Measurements from ENCODE around the gene DENND2A. TPM values are rescaled to one million over a fixed set of nuclear protein-coding genes. Genes with fewer than 3 reads are reported as not detected.
A peak's percentile ranks its signal among the peaks of the same experiment; 100 is the strongest.

Gene DENND2A
- total and polyA plus RNA-seq, 2 of the 4 experiments (the other 2 are of a cell fraction) = 7.5 to 10.3 TPM

- dilution Hi-C loops (cut with HindIII; ENCODE audit: low sequenced_read_pairs, unreplicated experiment) = no loop called here
- Histone ChIP-seq H4K8ac (ENCODE audit: low read depth in 2 of 2, low read length in 2 of 2) (peak overlapping the region; percentile 68 to 88), H3K4ac (ENCODE audit: low read depth, low read length) (peak overlapping the region; percentile 91), H3K9me1 (ENCODE audit: insufficient read depth, low read length) (peaks cover 23% of the 10 kb centered on the region; the same call in 1 of the 2 replicates), H3K79me1 (ENCODE audit: low read depth in 1 of 2, low read length in 2 of 2) (peaks cover 17 to 69% of the 10 kb centered on the region in 2 experiments), H2AK9ac (replicated peaks; ENCODE audit: low read depth, low read length, poor library complexity) (peak overlapping the region; percentile 81), H3K14ac (replicated peaks; ENCODE audit: low read depth, low read length) (peak overlapping the region; percentile 72), H2BK20ac (ENCODE audit: low read depth, low read length) (peak overlapping the region; percentile 89), H3K4me1 (ENCODE audit: control insufficient read depth, insufficient read depth, low read length) (peaks cover 19% of the 10 kb centered on the region), H3K56ac (ENCODE audit: extremely low read depth, insufficient read depth, low read length) (peak overlapping the region; percentile 83), H2BK5ac (ENCODE audit: low read depth, low read length, poor library complexity, severe bottlenecking) (peak overlapping the region; percentile 93), H3K18ac (ENCODE audit: low read depth, low read length) (peak overlapping the region; percentile 85), H2AK5ac (ENCODE audit: low read depth, low read length) (peak overlapping the region; percentile 95), H3K27me3 (ENCODE audit: control insufficient read depth, insufficient read depth, low read length) (no peaks in the 10 kb centered on the region), H4K91ac (ENCODE audit: insufficient read depth, low read depth, low read length) (peak overlapping the region; percentile 95), H2BK120ac (ENCODE audit: low read depth, low read length) (peak overlapping the region; percentile 95), H4K20me1 (ENCODE audit: insufficient read depth, low read length) (peaks cover 4% of the 10 kb centered on the region; the same call in 1 of the 2 replicates), H3K9me3 (ENCODE audit: control insufficient read depth, insufficient read depth, low read length) (no peaks in the 10 kb centered on the region), H2AFZ (replicated peaks; ENCODE audit: low read length, poor library complexity) (peak overlapping the region; percentile 72), H3K9ac (ENCODE audit: low read depth, low read length) (peak overlapping the region; percentile 14; the same call in 1 of the 2 replicates), H3K27ac (ENCODE audit: insufficient read depth, low read length) (peak overlapping the region; percentile 80), H3K23ac (ENCODE audit: low read depth, low read length) (peak overlapping the region; percentile 70; the same call in 1 of the 2 replicates), H4K5ac (ENCODE audit: low read depth, low read length) (peak overlapping the region; percentile 83), H2BK15ac (ENCODE audit: low read depth, low read length) (peak overlapping the region; percentile 78; the same call in 2 of the 3 replicates), H3K4me3 (ENCODE audit: insufficient read depth, low read depth, low read length) (no peak overlapping the region), H3K36me3 (ENCODE audit: control insufficient read depth, insufficient read depth, low read length) (peaks cover 15% of the 10 kb centered on the region), H3K4me2 (ENCODE audit: low read depth, low read length) (peak overlapping the region; percentile 0; the same call in 1 of the 2 replicates)
- intact Hi-C loops (cut with micrococcal nuclease) = loop anchor here (1.0 kb wide), 3 partner anchors 12 to 59 kb away; no protein-coding TSS in a partner anchor
- in situ Hi-C loops (cut with MboI; ENCODE audit: low sequenced_read_pairs) = no loop called here
- peak; percentile 100 for DNase-seq
- ChIA-PET POLR2A (ENCODE audit: unreplicated experiment) (interaction anchor here (1.0 to 1.5 kb wide), 2 partner anchors 15 to 21 kb away, joined by 3 to 15 read pairs; partner anchors contain the start of gene DENND2A), CTCF (no interaction called here)
- 33% methylated on average over 5 of the region's 17 CpGs; no CpG with 5 or more reads in 1 of the 2 experiments for WGBS, 2 experiments (ENCODE audit: extremely low coverage in 2 of 2, insufficient read length in 1 of 2)
- BruUV-seq (replicated peaks) = no TSS peak
- ATAC-seq (ENCODE audit: low read depth) = peak; percentile 90
- TF ChIP-seq SMC3 (IDR thresholded peaks at IDR 0.05; ENCODE audit: low read depth, low read length) (no peak), RFX5 (IDR thresholded peaks at IDR 0.05; ENCODE audit: low read depth, low read length) (no peak), CEBPB (IDR thresholded peaks at IDR 0.05; ENCODE audit: low read depth, low read length) (no peak), ELK1 (IDR thresholded peaks at IDR 0.05; ENCODE audit: borderline replicate concordance, low read depth, low read length) (no peak), RAD21 (IDR thresholded peaks at IDR 0.05; ENCODE audit: low read length) (no peak), FOS (IDR thresholded peaks at IDR 0.05; ENCODE audit: low read depth, low read length) (no peak; the same call in 1 of the 2 replicates), NFE2L2 (IDR thresholded peaks at IDR 0.05; ENCODE audit: low read depth, low read length) (0 out of 2 replicates have a peak, but pooled peaks have one; percentile 8), RCOR1 (IDR thresholded peaks at IDR 0.05; ENCODE audit: insufficient replicate concordance, low read length) (peak; percentile 35), MXI1 (IDR thresholded peaks at IDR 0.05; ENCODE audit: borderline replicate concordance, low read depth, low read length) (no peak; the same call in 1 of the 2 replicates), MAZ (IDR thresholded peaks at IDR 0.05; ENCODE audit: borderline replicate concordance, low read depth, low read length) (peak; percentile 67; the same call in 1 of the 2 replicates), MAFK (IDR thresholded peaks at IDR 0.05; ENCODE audit: low read depth, low read length) (no peak), CTCF (conservative IDR thresholded peaks at IDR 0.05; ENCODE audit: low read depth, low read length) (no peak), POLR2A (IDR thresholded peaks at IDR 0.05; ENCODE audit: low read depth, low read length) (no peak)
These were observed 14.4 kb downstream of the DENND2A start for GRCh38 chr7:140625908-140626868.

Data from IMR-90 (cell line).